Nephron (organoid): ENCODE data around the gene CENPO.
A peak's percentile ranks its signal among the peaks of the same experiment; 100 is the strongest.

ENCODE experiments used
- H3K27ac Mint-ChIP-seq, 3 experiments: 2 replicates each; pipeline ENCODE4 v1.8.0; 2020; ENCODE audit warnings: mixed read lengths in 3 of 3, mild to moderate bottlenecking in 2 of 3, moderate library complexity in 1 of 3
- H3K27me3 Mint-ChIP-seq: 2 replicates; pipeline ENCODE4 v1.8.0; 2021; ENCODE audit warnings: low read depth, mild to moderate bottlenecking, moderate library complexity, mixed read lengths
- H3K36me3 Mint-ChIP-seq: 2 replicates; pipeline ENCODE4 v1.8.0; 2020; ENCODE audit warnings: low read depth, mixed read lengths
- H3K4me1 Mint-ChIP-seq: 2 replicates; pipeline ENCODE4 v1.8.0; 2020; ENCODE audit warnings: mixed read lengths
- H3K4me3 Mint-ChIP-seq, 3 experiments: 2 replicates each; pipeline ENCODE4 v1.8.0; 2020; ENCODE audit warnings: mild to moderate bottlenecking in 3 of 3, mixed read lengths in 3 of 3, moderate library complexity in 2 of 3
- H3K9me3 Mint-ChIP-seq: 2 replicates; pipeline ENCODE4 v1.8.0; 2020; ENCODE audit warnings: mixed read lengths
- CTCF ChIP-seq, 3 experiments: fragments of 200-600 bp; sonication (generic); IDR thresholded peaks; one replicate each; pipeline ENCODE4 v1.5.0; 2021; ENCODE audit warnings: antibody characterized with exemption in 3 of 3; ENCODE audit not compliant: unreplicated experiment in 3 of 3

Gene CENPO

GRCh38 chr2:24763843-24764242 lies 29.4 kb upstream of the CENPO start:
- Mint-ChIP-seq H3K27ac (no peak overlapping the region), H3K9me3 (no peaks in the 10 kb centered on the region), H3K4me1 (no peaks in the 10 kb centered on the region), H3K27me3 (no peaks in the 10 kb centered on the region), H3K4me3 (no peak overlapping the region), H3K36me3 (peaks cover 73% of the 10 kb centered on the region)
- no peak for TF ChIP-seq CTCF (IDR thresholded peaks at IDR 0.05; ENCODE audit: unreplicated experiment in 3 of 3)

GRCh38 chr2:24766609-24767008 lies 26.6 kb upstream of the CENPO start:
- H3K27me3 Mint-ChIP-seq: no peaks in the 10 kb centered on the region
- TF ChIP-seq CTCF (IDR thresholded peaks at IDR 0.05; ENCODE audit: unreplicated experiment in 3 of 3): no peak
- peaks cover 75% of the 10 kb centered on the region for H3K36me3 Mint-ChIP-seq
- no peak overlapping the region for H3K27ac Mint-ChIP-seq
- H3K9me3 Mint-ChIP-seq: no peaks in the 10 kb centered on the region
- H3K4me1 Mint-ChIP-seq: peaks cover 17% of the 10 kb centered on the region
- H3K4me3 Mint-ChIP-seq: no peak overlapping the region

- Mint-ChIP-seq H3K4me1 (peaks cover 24% of the 10 kb centered on the region), H3K27ac (no peak overlapping the region), H3K27me3 (no peaks in the 10 kb centered on the region), H3K4me3 (no peak overlapping the region), H3K9me3 (no peaks in the 10 kb centered on the region), H3K36me3 (peaks cover 67% of the 10 kb centered on the region)
- no peak for TF ChIP-seq CTCF (IDR thresholded peaks at IDR 0.05; ENCODE audit: unreplicated experiment in 3 of 3)
These were observed 25.2 kb upstream of the CENPO start for GRCh38 chr2:24768013-24768412.

- Mint-ChIP-seq H3K9me3 (no peaks in the 10 kb centered on the region), H3K4me3 (no peak overlapping the region), H3K4me1 (peaks cover 26% of the 10 kb centered on the region), H3K36me3 (peaks cover 66% of the 10 kb centered on the region), H3K27ac (no peak overlapping the region), H3K27me3 (no peaks in the 10 kb centered on the region)
- no peak for TF ChIP-seq CTCF (IDR thresholded peaks at IDR 0.05; ENCODE audit: unreplicated experiment in 3 of 3)
These were observed 24.6 kb upstream of the CENPO start for GRCh38 chr2:24768601-24769000.

- Mint-ChIP-seq H3K4me3 (no peak overlapping the region), H3K27ac (peak overlapping the region in 2 of 3 experiments; percentile 40 to 48), H3K4me1 (peaks cover 28% of the 10 kb centered on the region), H3K27me3 (no peaks in the 10 kb centered on the region), H3K36me3 (peaks cover 48% of the 10 kb centered on the region), H3K9me3 (no peaks in the 10 kb centered on the region)
- TF ChIP-seq CTCF (IDR thresholded peaks at IDR 0.05; ENCODE audit: unreplicated experiment in 3 of 3): no peak
These were observed 22.2 kb upstream of the CENPO start for GRCh38 chr2:24771061-24771460.

- peaks cover 39% of the 10 kb centered on the region for H3K36me3 Mint-ChIP-seq
- peaks cover 28% of the 10 kb centered on the region for H3K4me1 Mint-ChIP-seq
- H3K27me3 Mint-ChIP-seq: no peaks in the 10 kb centered on the region
- no peaks in the 10 kb centered on the region for H3K9me3 Mint-ChIP-seq
- no peak overlapping the region for H3K27ac Mint-ChIP-seq
- TF ChIP-seq CTCF (IDR thresholded peaks at IDR 0.05; ENCODE audit: unreplicated experiment in 3 of 3): no peak
- H3K4me3 Mint-ChIP-seq: no peak overlapping the region
These were observed 21.2 kb upstream of the CENPO start for GRCh38 chr2:24771764-24772586.
